Stimulated activated naive B cell treated with anti-CD40 and anti-IgM and Interleukin-4, amounts not matched to agents 10 μg/mL and 1 μg/mL and 100 μg/mL, for 72 hours (primary cell): ENCODE measurements around the gene NXPE3.
A peak's percentile ranks its signal among the peaks of the same experiment; 100 is the strongest.

ENCODE experiments used
- ATAC-seq, 2 donors: fragments of 150-1000 bp; cut with Tn5 transposase; replicated peaks; 2 replicates each; pipeline ENCODE4 v1.10.0; 2021; ENCODE audit warnings: moderate library complexity in 1 of 2
- DNase-seq: peaks from one replicate; pipeline ENCODE4 v3.0.0; 2021
- H3K27ac Mint-ChIP-seq: one replicate; pipeline ENCODE4 v1.8.0; 2022; ENCODE audit warnings: mild to moderate bottlenecking, mixed read lengths
- H3K27me3 Mint-ChIP-seq, 2 donors: one replicate each; pipeline ENCODE4 v1.8.0; 2022; ENCODE audit warnings: mixed read lengths in 2 of 2
- H3K36me3 Mint-ChIP-seq, 2 donors: one replicate each; pipeline ENCODE4 v1.8.0; 2022; ENCODE audit warnings: mixed read lengths in 2 of 2, mild to moderate bottlenecking in 1 of 2
- H3K4me1 Mint-ChIP-seq, 2 donors: one replicate each; pipeline ENCODE4 v1.8.0; 2022; ENCODE audit warnings: mixed read lengths in 2 of 2, mild to moderate bottlenecking in 1 of 2
- H3K4me3 Mint-ChIP-seq, 2 donors: one replicate each; pipeline ENCODE4 v1.8.0; 2022; ENCODE audit warnings: mild to moderate bottlenecking in 2 of 2, mixed read lengths in 2 of 2, moderate library complexity in 1 of 2
- H3K9me3 Mint-ChIP-seq, 2 donors: one replicate each; pipeline ENCODE4 v1.8.0; 2022; ENCODE audit warnings: mixed read lengths in 2 of 2, mild to moderate bottlenecking in 1 of 2

NXPE3 gene

GRCh38 chr3:101847328-101847727 lies 68.3 kb downstream of the NXPE3 start:
- ATAC-seq: no peak
- Mint-ChIP-seq H3K9me3 (no peaks in the 10 kb centered on the region), H3K36me3 (peaks cover 46 to 52% of the 10 kb centered on the region in 2 donors), H3K4me1 (peaks cover 20 to 52% of the 10 kb centered on the region in 2 donors), H3K4me3 (no peak overlapping the region), H3K27me3 (no peaks in the 10 kb centered on the region), H3K27ac (no peak overlapping the region)
- no peak for DNase-seq

GRCh38 chr3:101848326-101848725 lies 69.3 kb downstream of the NXPE3 start:
- Mint-ChIP-seq H3K4me3 (peak overlapping the region; percentile 82 to 99), H3K27me3 (no peaks in the 10 kb centered on the region), H3K9me3 (no peaks in the 10 kb centered on the region), H3K36me3 (peaks cover 48 to 52% of the 10 kb centered on the region in 2 donors), H3K4me1 (peaks cover 22 to 52% of the 10 kb centered on the region in 2 donors), H3K27ac (peak overlapping the region; percentile 92)
- DNase-seq (no peak), ATAC-seq (no peak)

DNA sequence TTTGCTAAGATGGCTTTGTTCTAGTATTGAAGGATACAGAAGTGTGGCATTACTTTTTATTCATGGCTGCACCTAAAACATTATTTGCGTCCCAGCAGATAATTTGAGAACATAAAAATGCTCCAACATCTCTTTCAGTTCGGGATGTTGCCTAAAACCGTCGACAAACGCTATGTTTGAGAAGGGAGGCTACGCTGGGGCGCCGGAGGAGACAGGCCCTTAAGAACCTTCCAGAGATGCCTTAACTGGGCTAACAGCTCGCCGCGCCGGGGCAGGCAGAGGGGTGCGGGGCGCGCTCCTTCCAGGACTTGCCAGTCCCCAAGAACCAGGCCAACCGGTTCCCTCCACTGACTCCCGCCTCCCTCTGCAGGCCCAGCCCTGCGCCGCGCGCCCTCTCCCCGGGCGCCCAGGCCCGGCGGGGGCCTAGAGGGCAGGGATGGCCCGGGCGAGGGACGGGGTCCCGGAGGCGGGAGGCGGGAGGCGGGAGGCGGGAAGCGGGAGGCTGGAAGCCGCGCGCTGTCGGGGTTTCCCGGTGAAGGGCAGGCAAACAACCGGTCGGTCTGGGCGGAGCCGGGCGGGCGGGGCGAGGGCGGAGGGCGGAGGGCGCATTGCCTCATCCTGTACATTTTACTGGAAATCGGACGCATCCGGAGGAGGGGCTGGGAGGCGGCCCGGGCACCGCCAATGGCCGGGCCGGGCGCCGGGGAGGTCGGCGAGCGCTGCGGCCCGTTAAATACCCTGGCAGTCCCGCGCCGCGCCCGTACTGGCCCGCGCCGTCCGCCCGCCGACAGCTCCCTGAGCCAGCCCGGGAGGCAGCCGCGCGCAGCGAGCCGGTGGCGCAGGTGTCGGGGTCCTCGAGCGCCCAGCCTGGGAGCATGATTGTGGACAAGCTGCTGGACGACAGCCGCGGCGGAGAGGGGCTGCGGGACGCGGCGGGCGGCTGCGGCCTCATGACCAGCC lies 70.0 kb downstream of the NXPE3 start, which contains the start of gene NFKBIZ:
NFKBIZ (plus strand) TSS at position 761 of the 960 bp plus-strand sequence; CDS start at position 876, 115 bp downstream.
- peaks cover 25 to 58% of the 10 kb centered on the region in 2 donors for H3K4me1 Mint-ChIP-seq
- peak within 1 kb of the TSS; percentile 97 to 99 for H3K4me3 Mint-ChIP-seq
- no peaks in the 10 kb centered on the region for H3K9me3 Mint-ChIP-seq
- H3K36me3 Mint-ChIP-seq: peaks cover 54 to 59% of the 10 kb centered on the region in 2 donors
- no peaks in the 10 kb centered on the region for H3K27me3 Mint-ChIP-seq
- peak within 1 kb of the TSS; percentile 98 for H3K27ac Mint-ChIP-seq
- ATAC-seq (peak; percentile 79 to 84), DNase-seq (peak; percentile 89)

DNA sequence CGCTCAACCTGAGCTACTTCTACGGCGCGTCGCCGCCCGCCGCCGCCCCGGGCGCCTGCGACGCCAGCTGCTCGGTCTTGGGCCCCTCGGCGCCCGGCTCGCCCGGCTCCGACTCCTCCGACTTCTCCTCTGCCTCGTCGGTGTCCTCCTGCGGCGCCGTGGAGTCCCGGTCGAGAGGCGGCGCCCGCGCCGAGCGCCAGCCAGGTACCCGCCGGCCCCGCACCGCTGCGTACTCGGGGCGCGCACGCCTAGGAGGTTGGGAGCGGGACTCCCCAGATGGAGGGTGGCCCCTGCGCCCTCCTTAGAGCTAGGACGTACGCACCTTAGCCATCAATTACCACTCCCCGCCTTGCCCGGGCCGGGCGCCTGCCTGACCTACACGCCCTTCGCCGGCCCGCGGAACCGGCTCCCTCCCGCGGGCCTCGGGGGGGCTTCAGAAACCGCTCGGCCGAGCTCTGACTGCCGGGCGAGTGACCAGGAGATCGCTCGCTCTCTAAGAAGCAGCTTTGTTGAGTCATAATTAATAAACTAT lies 70.8 kb downstream of the NXPE3 start:
- Mint-ChIP-seq H3K27ac (peak overlapping the region; percentile 98), H3K27me3 (no peaks in the 10 kb centered on the region), H3K9me3 (no peaks in the 10 kb centered on the region), H3K4me1 (peaks cover 28 to 65% of the 10 kb centered on the region in 2 donors), H3K4me3 (peak overlapping the region; percentile 97 to 99), H3K36me3 (peaks cover 57 to 65% of the 10 kb centered on the region in 2 donors)
- DNase-seq: peak; percentile 34
- ATAC-seq: peak; percentile 31 to 35

GRCh38 chr3:101850246-101851051 lies 71.4 kb downstream of the NXPE3 start:
- H3K9me3 Mint-ChIP-seq: peaks cover 0 to 1% of the 10 kb centered on the region in 2 donors
- H3K36me3 Mint-ChIP-seq: peaks cover 62 to 69% of the 10 kb centered on the region in 2 donors
- peak overlapping the region; percentile 97 to 99 for H3K4me3 Mint-ChIP-seq
- ATAC-seq (peak; percentile 47), DNase-seq (peak; percentile 52)
- H3K4me1 Mint-ChIP-seq: peaks cover 32 to 72% of the 10 kb centered on the region in 2 donors
- no peaks in the 10 kb centered on the region for H3K27me3 Mint-ChIP-seq
- peak overlapping the region; percentile 98 for H3K27ac Mint-ChIP-seq

DNA sequence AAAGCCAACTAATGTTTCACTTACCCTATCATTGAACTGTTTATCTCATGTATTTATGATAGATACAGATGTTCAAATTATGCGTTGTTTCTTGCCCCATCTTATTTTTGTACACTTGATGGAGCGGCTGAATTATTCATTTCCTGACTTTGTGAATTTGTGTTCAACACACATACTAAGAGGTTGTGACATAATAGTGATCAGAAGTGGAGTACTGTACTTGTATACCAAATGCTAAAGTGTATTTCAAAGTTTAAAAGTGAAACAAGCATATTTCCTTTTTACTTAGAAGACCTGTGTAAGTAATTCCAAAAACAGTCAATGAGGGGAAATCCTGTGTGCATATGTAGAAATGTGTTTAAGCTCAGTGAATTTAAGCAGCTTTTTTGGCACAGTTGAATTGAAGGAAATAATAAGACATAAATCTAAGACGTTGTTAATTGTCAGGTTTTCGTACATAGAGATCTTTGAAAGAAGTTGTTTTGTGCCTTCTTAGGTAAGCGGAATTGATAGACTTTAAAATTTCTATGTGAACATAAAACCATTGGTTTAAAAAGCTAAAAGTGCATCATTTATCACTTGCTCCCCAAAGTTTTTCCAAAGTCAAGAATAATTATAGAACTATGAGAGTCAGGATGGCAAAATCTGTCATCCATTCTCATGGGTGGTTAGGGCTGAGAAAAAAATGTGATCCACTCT lies 72.2 kb downstream of the NXPE3 start:
- peak overlapping the region; percentile 97 to 99 for H3K4me3 Mint-ChIP-seq
- ATAC-seq: peak in 1 of 2 donors; percentile 2

GRCh38 chr3:101851850-101852714 lies 73.1 kb downstream of the NXPE3 start:
- H3K36me3 Mint-ChIP-seq: peaks cover 66 to 67% of the 10 kb centered on the region in 2 donors
- no peaks in the 10 kb centered on the region for H3K27me3 Mint-ChIP-seq
- H3K9me3 Mint-ChIP-seq: peaks cover 0 to 1% of the 10 kb centered on the region in 2 donors
- H3K4me1 Mint-ChIP-seq: peaks cover 34 to 72% of the 10 kb centered on the region in 2 donors
- peak overlapping the region; percentile 98 for H3K27ac Mint-ChIP-seq
- ATAC-seq (no peak), DNase-seq (no peak)
- peak overlapping the region; percentile 97 to 99 for H3K4me3 Mint-ChIP-seq

More for the DNA sequence above, 72.2 kb downstream of the NXPE3 start:
- H3K9me3 Mint-ChIP-seq: peaks cover 0 to 1% of the 10 kb centered on the region in 2 donors
- no peak for DNase-seq
- peak overlapping the region; percentile 98 for H3K27ac Mint-ChIP-seq
- H3K4me1 Mint-ChIP-seq: peaks cover 33 to 74% of the 10 kb centered on the region in 2 donors
- no peaks in the 10 kb centered on the region for H3K27me3 Mint-ChIP-seq
- H3K36me3 Mint-ChIP-seq: peaks cover 62 to 66% of the 10 kb centered on the region in 2 donors

DNA sequence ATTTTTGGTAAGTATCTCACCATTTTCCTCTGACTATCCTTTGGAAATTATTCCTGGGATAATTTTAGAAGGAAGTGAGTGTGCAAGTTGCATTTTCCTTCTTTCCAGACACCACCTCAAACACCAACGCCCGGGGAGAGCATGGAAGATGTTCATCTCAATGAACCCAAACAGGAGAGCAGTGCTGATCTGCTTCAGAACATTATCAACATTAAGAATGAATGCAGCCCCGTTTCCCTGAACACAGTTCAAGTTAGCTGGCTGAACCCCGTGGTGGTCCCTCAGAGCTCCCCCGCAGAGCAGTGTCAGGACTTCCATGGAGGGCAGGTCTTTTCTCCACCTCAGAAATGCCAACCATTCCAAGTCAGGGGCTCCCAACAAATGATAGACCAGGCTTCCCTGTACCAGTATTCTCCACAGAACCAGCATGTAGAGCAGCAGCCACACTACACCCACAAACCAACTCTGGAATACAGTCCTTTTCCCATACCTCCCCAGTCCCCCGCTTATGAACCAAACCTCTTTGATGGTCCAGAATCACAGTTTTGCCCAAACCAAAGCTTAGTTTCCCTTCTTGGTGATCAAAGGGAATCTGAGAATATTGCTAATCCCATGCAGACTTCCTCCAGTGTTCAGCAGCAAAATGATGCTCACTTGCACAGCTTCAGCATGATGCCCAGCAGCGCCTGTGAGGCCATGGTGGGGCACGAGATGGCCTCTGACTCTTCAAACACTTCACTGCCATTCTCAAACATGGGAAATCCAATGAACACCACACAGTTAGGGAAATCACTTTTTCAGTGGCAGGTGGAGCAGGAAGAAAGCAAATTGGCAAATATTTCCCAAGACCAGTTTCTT lies 74.2 kb downstream of the NXPE3 start:
- Mint-ChIP-seq H3K4me3 (peak overlapping the region; percentile 61 to 99), H3K27me3 (no peaks in the 10 kb centered on the region), H3K27ac (peak overlapping the region; percentile 98), H3K36me3 (peaks cover 72 to 73% of the 10 kb centered on the region in 2 donors), H3K9me3 (peaks cover 0 to 1% of the 10 kb centered on the region in 2 donors), H3K4me1 (peaks cover 34 to 72% of the 10 kb centered on the region in 2 donors)
- DNase-seq: no peak
- ATAC-seq: no peak

- H3K27ac Mint-ChIP-seq: peak overlapping the region; percentile 81
Measured at GRCh38 chr3:101853982-101854381, 75.0 kb downstream of the NXPE3 start.

GRCh38 chr3:101854608-101855304 lies 75.7 kb downstream of the NXPE3 start:
- Mint-ChIP-seq H3K9me3 (peaks cover 0 to 1% of the 10 kb centered on the region in 2 donors), H3K4me3 (peak overlapping the region; percentile 36 to 60), H3K27ac (peak overlapping the region; percentile 78), H3K27me3 (no peaks in the 10 kb centered on the region), H3K36me3 (peaks cover 84 to 87% of the 10 kb centered on the region in 2 donors), H3K4me1 (peaks cover 41 to 81% of the 10 kb centered on the region in 2 donors)
- DNase-seq (no peak), ATAC-seq (no peak)

More at GRCh38 chr3:101853982-101854381, 75.0 kb downstream of the NXPE3 start:
- DNase-seq (no peak), ATAC-seq (no peak)
- Mint-ChIP-seq H3K9me3 (peaks cover 0 to 1% of the 10 kb centered on the region in 2 donors), H3K27me3 (no peaks in the 10 kb centered on the region), H3K4me1 (peaks cover 39 to 73% of the 10 kb centered on the region in 2 donors), H3K4me3 (peak overlapping the region; percentile 10 to 99), H3K36me3 (peaks cover 79 to 80% of the 10 kb centered on the region in 2 donors)

- no peak for ATAC-seq
- no peak for DNase-seq
- Mint-ChIP-seq H3K9me3 (peaks cover 0 to 1% of the 10 kb centered on the region in 2 donors), H3K4me1 (peaks cover 52 to 86% of the 10 kb centered on the region in 2 donors), H3K27ac (peak overlapping the region; percentile 68), H3K36me3 (peaks cover 75 to 82% of the 10 kb centered on the region in 2 donors), H3K4me3 (peak overlapping the region; percentile 37 to 56), H3K27me3 (no peaks in the 10 kb centered on the region)
Measured at GRCh38 chr3:101857301-101857741, 78.3 kb downstream of the NXPE3 start.
